ENCODE results near the gene B3GALNT1.

DNA sequence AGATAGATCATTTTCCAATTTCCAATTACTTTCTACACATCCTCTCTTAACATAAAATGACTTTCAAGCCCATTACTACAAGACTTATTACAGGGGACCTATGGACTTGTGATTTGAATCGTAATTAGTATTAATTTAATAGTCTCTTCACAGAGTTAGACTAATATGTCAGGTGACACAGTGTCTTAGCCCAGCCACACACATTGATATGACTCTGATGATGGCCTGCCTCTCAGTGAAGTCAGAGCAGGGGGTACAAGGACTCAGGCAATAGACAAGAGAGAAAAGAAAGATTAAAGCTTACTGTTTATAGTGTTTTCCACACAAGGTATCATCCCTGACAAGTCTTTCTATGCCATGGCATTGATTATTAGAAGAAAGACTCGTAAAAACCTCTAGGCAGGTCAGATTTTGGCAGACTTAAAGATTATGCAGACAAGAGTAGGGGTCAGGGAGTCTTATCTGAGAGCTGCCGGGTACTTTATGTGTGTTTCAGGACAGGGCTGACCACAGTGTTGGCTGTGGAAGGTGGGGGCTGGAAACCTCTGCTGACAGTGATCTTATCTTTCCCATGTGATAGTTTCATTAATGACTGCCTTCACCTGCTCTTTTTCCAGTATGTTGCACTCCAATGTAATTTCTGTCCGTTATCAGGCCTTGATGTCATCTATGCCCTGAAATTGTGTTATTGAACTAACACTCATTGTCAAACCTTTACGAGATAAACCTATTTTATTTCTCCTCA, 50.1 kb downstream of the B3GALNT1 start:
- TF ChIP-seq, protein P1, sequence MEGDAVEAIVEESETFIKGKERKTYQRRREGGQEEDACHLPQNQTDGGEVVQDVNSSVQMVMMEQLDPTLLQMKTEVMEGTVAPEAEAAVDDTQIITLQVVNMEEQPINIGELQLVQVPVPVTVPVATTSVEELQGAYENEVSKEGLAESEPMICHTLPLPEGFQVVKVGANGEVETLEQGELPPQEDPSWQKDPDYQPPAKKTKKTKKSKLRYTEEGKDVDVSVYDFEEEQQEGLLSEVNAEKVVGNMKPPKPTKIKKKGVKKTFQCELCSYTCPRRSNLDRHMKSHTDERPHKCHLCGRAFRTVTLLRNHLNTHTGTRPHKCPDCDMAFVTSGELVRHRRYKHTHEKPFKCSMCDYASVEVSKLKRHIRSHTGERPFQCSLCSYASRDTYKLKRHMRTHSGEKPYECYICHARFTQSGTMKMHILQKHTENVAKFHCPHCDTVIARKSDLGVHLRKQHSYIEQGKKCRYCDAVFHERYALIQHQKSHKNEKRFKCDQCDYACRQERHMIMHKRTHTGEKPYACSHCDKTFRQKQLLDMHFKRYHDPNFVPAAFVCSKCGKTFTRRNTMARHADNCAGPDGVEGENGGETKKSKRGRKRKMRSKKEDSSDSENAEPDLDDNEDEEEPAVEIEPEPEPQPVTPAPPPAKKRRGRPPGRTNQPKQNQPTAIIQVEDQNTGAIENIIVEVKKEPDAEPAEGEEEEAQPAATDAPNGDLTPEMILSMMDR (conservative IDR thresholded peaks at IDR 0.05 in 1 of 2, IDR thresholded peaks at IDR 0.05 in 1 of 2; ENCODE audit: extremely low read depth in 1 of 2, insufficient read depth in 1 of 2, low read depth in 1 of 2, low read length in 2 of 2) = no peak
- no peak for TF ChIP-seq EZH2 (IDR thresholded peaks at IDR 0.05; ENCODE audit: borderline replicate concordance, low read length)
